C4-2B (cell line): Measurements from ENCODE around the gene CHCHD10.

ENCODE experiments used
- H3K27ac ChIP-seq: fragments of 450-650 bp; 2 replicates; pipeline ENCODE4 v1.5.1; 2017
- ZFX ChIP-seq: fragments of 450-650 bp; IDR thresholded peaks from 2 replicates; pipeline ENCODE4 v1.6.1; 2017
- TF ChIP-seq, protein P1 (sequence below): fragments of 450-650 bp; conservative IDR thresholded peaks from 2 replicates; pipeline ENCODE4 v1.5.1; 2017; ENCODE audit warnings: mild to moderate bottlenecking

The CHCHD10 gene

DNA sequence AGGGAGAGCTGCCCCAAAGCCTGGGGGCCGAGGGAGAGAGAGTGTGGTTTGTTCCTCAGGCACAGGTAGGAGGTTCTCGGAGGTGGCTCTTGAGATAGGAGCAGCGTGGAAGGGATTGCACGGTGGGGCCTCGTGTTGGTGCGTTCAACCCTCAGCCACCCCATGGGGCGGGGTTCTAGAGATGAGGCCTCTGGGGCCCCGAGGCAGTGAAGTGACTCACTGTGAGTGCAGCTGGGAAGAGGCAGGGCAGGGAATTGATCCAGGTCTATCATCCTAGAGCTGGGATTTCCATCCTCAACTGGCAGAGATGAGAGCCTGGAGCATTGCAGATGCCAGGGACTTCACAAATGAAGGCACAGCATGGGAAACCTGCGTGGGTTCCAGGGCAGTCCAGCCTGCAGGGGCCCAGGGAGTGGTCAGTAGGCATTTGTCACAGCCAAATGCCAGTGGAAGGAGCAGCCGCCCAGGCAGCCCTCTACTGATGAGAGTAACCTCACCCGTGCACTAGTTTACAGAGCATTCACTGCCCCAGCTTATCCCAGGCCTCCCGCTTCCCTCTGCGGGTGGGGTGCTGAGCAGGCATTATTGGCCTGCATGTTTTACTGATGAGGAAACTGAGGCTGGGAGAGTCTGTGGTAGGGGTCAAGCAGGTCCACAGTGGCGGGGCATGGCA is 13.9 kb upstream of the CHCHD10 start:
- TF ChIP-seq ZFX: no peak
- TF ChIP-seq, protein P1, sequence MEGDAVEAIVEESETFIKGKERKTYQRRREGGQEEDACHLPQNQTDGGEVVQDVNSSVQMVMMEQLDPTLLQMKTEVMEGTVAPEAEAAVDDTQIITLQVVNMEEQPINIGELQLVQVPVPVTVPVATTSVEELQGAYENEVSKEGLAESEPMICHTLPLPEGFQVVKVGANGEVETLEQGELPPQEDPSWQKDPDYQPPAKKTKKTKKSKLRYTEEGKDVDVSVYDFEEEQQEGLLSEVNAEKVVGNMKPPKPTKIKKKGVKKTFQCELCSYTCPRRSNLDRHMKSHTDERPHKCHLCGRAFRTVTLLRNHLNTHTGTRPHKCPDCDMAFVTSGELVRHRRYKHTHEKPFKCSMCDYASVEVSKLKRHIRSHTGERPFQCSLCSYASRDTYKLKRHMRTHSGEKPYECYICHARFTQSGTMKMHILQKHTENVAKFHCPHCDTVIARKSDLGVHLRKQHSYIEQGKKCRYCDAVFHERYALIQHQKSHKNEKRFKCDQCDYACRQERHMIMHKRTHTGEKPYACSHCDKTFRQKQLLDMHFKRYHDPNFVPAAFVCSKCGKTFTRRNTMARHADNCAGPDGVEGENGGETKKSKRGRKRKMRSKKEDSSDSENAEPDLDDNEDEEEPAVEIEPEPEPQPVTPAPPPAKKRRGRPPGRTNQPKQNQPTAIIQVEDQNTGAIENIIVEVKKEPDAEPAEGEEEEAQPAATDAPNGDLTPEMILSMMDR: no peak
- H3K27ac ChIP-seq: no peak overlapping the region

DNA sequence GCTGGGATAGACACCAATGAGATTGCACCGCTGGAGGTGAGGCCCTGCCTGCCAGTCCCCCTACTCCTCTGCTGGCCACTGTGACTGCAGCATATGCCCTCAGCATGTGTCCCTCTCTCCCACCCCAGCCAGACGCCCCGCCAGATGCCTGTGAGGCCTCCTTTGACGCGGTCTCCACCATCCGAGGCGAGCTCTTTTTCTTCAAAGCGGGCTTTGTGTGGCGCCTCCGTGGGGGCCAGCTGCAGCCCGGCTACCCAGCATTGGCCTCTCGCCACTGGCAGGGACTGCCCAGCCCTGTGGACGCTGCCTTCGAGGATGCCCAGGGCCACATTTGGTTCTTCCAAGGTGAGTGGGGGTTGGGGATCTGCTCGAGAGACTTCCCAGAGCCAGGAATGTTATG is 13.3 kb upstream of the CHCHD10 start:
- TF ChIP-seq ZFX: no peak
- no peak overlapping the region for H3K27ac ChIP-seq

DNA sequence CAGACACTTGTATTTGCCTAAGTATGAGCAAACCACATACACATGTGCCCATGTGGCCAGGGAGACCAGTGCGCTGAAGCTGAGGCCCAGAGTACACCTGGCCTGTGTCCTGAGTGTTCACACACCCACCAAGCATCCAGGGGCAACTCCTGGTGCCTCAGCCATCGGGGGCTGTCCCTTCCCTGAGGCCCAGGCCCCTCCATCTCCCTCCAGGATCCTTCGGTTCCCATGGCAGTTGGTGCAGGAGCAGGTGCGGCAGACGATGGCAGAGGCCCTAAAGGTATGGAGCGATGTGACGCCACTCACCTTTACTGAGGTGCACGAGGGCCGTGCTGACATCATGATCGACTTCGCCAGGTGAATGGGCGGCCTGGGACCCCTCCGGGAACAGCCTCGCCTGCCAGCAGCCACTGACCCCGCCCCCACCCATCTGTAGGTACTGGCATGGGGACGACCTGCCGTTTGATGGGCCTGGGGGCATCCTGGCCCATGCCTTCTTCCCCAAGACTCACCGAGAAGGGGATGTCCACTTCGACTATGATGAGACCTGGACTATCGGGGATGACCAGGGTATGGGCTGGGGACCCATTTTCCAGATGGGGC is 12.5 kb upstream of the CHCHD10 start:
- TF ChIP-seq ZFX: no peak
- TF ChIP-seq, protein P1: no peak
- no peak overlapping the region for H3K27ac ChIP-seq

DNA sequence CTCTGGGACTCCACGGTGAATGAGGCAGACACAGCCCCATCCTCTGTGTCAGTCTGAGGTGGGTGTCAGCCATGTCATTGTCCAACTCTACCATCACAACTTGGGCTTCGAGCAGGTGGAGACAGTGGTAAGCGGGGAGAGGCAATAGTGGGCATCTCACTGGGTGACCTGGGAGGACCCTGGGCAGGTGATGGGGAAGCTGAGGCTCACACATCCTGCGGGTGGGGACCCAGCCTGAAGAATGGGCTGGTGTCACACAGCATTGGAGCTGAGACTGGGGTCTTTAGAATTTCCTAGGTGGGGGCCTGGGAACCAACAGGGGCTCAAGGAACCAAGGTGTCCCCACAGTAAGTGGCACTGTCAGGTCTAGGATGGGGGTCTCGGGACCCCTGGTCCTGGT is 12.0 kb upstream of the CHCHD10 start:
- TF ChIP-seq, protein P1: no peak
- TF ChIP-seq ZFX: no peak
- no peak overlapping the region for H3K27ac ChIP-seq

DNA sequence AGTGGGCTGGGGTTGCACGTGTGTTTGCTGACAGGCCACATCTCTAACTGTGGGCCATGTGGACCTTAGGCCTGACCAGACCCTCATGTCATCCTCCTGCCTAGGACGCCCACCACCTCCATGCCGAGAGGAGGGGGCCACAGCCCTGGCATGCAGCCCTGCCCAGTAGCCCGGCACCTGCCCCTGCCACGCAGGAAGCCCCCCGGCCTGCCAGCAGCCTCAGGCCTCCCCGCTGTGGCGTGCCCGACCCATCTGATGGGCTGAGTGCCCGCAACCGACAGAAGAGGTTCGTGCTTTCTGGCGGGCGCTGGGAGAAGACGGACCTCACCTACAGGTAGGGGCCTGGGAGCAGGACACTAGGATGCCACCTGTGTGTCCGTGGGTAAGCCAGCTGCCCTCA is 11.3 kb upstream of the CHCHD10 start:
- TF ChIP-seq ZFX: no peak
- TF ChIP-seq, protein P1: no peak
- H3K27ac ChIP-seq: no peak overlapping the region

DNA sequence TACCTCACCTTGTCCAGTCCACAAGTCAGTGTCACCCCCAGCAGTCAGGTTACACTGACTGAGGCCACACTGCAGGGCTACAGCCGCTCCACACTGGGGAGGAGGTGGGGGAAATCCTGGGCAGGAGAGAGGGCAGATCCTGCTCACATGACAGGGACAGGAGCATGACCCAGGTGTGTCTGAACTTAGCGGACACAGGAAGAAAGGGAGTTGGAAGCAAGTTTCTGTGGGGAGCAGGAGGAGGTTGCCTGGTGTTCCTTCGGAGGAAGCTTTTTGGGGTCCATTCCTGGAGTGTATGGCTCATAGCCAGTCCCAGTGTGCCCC is 10.8 kb upstream of the CHCHD10 start:
- no peak for TF ChIP-seq ZFX
- TF ChIP-seq, protein P1: no peak
- no peak overlapping the region for H3K27ac ChIP-seq

DNA sequence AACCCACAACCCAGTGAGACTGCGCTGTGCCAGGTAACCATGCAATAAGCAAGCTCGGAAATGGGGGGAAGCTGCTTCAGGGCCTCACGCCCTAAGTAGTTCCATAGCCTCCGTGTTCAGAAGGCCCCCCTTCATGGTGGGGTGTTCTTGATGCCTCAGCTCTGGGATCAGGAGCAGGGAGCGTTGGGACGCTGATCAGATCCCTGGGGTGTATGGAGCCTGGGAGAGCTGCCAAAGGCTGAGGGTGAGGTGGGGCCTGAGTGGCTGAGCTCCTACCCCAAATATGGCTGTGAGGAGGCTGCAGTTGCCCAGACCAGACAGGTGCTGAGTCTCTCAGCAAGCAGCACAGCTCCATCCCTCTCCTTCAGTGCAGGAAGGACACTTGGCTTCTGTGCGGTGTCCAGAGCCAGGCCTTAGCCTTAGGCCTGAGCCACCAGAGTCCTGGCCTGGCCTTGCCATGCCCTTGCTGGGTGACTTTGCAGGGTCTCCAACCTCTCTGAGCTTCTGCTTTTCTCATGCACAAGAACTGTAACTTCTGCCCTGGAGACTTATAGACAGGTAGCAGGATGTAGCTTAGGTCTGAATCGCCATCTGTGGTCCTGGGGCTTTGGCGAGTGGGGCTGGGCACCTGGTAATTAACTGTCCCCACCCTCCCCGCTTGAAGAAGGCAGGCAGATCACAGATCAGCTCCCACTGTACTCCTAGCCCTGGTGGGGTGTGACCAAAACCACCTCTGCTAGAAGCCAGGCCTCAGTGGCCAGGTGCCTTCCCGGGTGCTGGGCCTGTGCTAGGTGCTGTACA is 10.2 kb upstream of the CHCHD10 start:
- no peak for TF ChIP-seq ZFX
- TF ChIP-seq, protein P1: no peak
- no peak overlapping the region for H3K27ac ChIP-seq
